DMS 273 (cell line): ENCODE results near the gene ALDH4A1.

Source experiments
- DNase-seq: peaks from one replicate; lab custom pipeline; 2025; ENCODE audit not compliant: unreplicated experiment; lab: John Stamatoyannopoulos, UW

The ALDH4A1 gene

GRCh38 chr1:18902523-18903290 lies at the start of gene ALDH4A1:
Gene ALDH4A1, minus strand, starts transcription at chr1:18902555. Its CDS starts 32 bp downstream, at chr1:18902523.
- peak; percentile 99 for DNase-seq

- DNase-seq, result no peak
Observed at GRCh38 chr1:18951818-18952391, 49.5 kb upstream of the ALDH4A1 start.

GRCh38 chr1:18951416-18951815 lies 49.1 kb upstream of the ALDH4A1 start:
- no peak for DNase-seq

GRCh38 chr1:18950401-18951026 lies 48.2 kb upstream of the ALDH4A1 start:
- no peak for DNase-seq

GRCh38 chr1:18949686-18950400 lies 47.5 kb upstream of the ALDH4A1 start:
- peak; percentile 33 for DNase-seq

GRCh38 chr1:18948913-18949685 lies 46.7 kb upstream of the ALDH4A1 start:
- peak; percentile 29 for DNase-seq

- peak; percentile 86 for DNase-seq
Observed at GRCh38 chr1:18948048-18948912, 45.9 kb upstream of the ALDH4A1 start.

- DNase-seq, result peak; percentile 68
Observed at GRCh38 chr1:18947570-18947969, 45.2 kb upstream of the ALDH4A1 start.

GRCh38 chr1:18946550-18947381 lies 44.4 kb upstream of the ALDH4A1 start:
- DNase-seq, result no peak

- peak; percentile 88 for DNase-seq
Observed at GRCh38 chr1:18945401-18945849, 43.1 kb upstream of the ALDH4A1 start.

GRCh38 chr1:18944810-18945209 lies 42.5 kb upstream of the ALDH4A1 start:
- DNase-seq, result no peak

- DNase-seq, result no peak
Observed at GRCh38 chr1:18943914-18944572, 41.7 kb upstream of the ALDH4A1 start.

- DNase-seq, result no peak
Observed at GRCh38 chr1:18943162-18943561, 40.8 kb upstream of the ALDH4A1 start.

GRCh38 chr1:18942340-18942739 lies 40.0 kb upstream of the ALDH4A1 start:
- DNase-seq, result no peak

- DNase-seq, result peak; percentile 70
Observed at GRCh38 chr1:18941221-18942141, 39.1 kb upstream of the ALDH4A1 start.

GRCh38 chr1:18940303-18941020 lies 38.1 kb upstream of the ALDH4A1 start:
- peak; percentile 82 for DNase-seq
